NCI-H2107 (cell line): Measurements from ENCODE around the gene THSD7B.
"Not testable (repeated sequence)": the region's sequence is repeated elsewhere in the genome, so short reads cannot be mapped to it uniquely, and the experiment has no call there.

Experiments
- DNase-seq: peaks from one replicate; lab custom pipeline; 2025; lab: John Stamatoyannopoulos, UW

The THSD7B gene, protein sequence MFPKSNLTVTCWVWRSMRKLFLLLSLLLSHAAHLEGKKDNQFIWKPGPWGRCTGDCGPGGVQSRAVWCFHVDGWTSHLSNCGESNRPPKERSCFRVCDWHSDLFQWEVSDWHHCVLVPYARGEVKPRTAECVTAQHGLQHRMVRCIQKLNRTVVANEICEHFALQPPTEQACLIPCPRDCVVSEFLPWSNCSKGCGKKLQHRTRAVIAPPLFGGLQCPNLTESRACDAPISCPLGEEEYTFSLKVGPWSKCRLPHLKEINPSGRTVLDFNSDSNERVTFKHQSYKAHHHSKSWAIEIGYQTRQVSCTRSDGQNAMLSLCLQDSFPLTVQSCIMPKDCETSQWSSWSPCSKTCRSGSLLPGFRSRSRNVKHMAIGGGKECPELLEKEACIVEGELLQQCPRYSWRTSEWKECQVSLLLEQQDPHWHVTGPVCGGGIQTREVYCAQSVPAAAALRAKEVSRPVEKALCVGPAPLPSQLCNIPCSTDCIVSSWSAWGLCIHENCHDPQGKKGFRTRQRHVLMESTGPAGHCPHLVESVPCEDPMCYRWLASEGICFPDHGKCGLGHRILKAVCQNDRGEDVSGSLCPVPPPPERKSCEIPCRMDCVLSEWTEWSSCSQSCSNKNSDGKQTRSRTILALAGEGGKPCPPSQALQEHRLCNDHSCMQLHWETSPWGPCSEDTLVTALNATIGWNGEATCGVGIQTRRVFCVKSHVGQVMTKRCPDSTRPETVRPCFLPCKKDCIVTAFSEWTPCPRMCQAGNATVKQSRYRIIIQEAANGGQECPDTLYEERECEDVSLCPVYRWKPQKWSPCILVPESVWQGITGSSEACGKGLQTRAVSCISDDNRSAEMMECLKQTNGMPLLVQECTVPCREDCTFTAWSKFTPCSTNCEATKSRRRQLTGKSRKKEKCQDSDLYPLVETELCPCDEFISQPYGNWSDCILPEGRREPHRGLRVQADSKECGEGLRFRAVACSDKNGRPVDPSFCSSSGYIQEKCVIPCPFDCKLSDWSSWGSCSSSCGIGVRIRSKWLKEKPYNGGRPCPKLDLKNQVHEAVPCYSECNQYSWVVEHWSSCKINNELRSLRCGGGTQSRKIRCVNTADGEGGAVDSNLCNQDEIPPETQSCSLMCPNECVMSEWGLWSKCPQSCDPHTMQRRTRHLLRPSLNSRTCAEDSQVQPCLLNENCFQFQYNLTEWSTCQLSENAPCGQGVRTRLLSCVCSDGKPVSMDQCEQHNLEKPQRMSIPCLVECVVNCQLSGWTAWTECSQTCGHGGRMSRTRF (N-terminal part only)

DNA sequence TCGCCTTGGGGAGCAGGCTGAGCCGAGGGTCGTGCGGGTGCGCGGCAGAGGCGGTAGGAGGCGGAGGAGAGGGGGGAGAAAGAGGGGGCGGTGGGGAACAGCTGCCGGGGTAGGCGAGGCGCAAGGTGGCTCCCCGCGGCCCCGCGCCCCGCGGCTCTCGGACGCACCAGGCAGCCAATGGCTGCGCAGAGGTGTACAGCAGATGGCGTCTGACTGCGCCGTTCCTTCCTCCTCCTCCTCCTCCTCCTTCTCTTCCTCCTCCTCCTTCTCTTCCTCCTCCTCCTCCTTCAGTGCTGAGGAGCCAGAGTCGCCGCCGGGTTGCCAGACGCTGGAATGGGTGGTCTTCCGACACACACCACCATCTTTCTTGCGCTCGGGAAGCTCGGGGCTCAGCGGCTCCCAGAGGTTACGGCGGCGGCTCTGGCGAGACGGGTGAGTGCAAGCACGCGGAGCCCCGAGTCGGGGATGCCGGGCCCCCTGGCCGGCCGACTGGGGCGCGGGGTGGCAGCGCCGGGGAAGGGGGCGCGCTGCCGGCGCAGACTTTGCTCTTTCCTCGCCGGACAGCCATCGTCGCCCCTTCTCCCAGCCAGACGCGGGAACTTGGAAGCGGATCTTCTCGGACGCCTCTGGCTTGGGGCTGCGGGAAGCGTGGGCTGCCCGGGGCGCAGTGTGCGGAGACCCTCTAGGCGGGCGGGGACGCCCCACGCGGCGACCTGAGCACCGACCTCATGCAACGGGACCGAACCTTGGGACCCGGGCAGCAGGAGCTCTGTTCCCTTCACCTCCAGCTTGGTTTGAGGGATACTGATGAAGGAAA is at the start of gene THSD7B:
Gene THSD7B (plus strand): TSS at position 290 of the 817 bp plus-strand sequence. CDS start 116,634 bp downstream, outside the sequence.
- DNase-seq, result no peak

DNA sequence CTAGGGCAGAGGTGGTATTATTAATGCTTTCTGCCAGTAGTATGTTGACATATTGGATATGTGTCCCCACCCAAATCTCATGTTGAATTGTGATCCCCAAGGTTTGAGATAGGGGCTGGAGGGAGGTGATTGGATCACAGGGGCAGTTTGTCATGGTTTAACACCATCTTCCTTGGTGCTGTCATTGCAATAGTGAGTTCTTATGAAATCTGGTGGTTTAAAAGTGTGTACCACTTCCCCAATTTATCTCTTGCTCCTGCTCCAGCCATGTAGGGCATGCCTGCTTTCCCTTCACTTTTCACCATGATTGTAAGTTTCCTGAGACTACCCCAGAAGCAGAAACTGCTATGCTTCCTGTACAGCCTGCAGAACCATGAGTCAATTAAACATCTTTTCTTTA is 47.1 kb upstream of the THSD7B start:
- DNase-seq, result no peak

DNA sequence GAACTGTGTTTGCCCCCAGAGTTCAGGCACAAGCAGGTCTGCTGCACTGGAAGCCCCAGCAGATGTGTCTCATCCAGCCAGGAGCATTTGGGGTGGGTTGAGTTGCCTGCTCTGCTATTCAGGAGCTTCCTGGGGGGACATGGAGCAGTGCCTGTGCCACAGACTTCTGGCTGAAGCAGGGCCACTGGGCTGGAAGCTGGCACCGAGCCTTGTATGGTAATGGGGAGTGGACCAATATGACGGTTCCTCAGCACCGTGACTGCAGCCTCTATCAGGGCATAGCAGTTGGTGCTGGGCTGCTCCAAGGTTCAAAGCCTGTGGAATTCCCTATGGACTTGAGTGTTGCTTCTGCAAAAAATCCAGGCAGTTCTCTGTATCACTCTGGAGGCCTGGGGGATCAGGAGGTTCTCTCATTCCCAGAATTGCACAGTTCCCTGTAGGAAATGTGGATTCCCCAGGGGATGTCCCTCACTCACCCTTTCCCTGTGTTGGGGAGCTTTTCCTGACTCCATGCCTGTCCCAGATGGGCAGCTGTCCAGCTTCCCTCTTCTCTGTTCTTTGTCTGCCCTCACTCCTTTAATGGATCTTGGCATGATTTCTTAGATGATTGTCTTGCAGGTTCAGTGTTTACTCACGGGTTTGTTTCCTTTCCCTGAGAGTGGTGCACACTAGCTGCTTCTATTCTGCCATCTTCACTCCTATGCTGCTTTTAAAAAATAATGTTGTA is 37.2 kb upstream of the THSD7B start:
- DNase-seq, result no peak

DNA sequence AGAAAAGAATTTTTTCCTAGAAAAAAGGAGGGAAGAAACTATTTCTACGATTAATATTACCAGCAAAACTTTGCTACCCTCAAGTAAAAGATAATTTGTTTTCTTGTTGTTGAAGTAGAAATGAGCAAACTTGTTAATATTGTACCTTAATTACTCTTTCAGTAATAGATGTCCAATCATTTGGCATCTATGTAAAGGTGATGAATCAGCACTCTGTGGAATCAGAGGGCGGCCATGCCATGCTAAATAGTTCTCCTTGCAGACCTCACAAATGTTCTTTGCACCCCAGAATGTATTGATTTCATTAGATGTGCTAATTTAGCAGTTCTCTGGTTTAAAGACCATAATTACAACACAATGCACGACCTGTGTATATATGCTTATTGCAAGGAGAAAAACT is 29.1 kb upstream of the THSD7B start:
- DNase-seq, result no peak

DNA sequence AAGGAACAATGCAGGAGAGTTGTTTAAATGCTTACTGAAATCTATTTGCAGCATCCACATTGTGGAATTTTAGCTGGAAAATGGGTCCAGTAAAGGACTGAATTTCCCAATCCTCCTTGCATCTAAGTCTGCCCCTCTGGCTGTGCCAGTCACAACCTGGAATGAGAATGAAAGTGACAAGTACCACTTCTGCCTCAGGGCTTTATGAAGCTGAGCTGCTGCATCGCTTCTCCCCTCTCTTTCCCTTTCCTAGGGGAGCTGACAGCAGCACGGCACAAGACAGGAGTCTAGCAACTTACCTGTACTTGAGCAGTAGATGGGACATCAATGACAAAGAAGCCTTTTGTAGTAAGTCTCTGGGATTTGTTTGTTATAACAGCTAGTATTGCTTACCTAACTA is 27.3 kb upstream of the THSD7B start:
- DNase-seq, result no peak

DNA sequence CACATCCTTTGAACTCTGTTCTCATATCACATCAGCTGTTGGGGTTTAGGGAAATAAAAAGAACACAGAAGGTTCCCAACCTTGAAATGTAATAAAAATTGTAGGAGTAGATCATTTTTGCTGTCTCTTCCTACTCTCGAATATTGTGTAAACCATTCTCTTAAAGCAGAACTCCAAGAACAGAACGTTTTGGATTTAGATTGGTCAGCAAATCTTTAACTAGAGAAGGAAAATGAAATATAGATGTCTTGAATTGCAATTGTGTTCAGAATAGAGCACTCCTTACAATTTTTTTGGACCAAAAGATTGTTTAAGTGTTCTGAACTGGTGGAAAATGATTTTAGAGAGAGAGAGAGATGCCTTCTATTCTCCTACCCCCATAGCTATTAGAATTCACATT is 23.9 kb upstream of the THSD7B start:
- no peak for DNase-seq

GRCh38 chr2:136750065-136750464 is 15.3 kb upstream of the THSD7B start:
- DNase-seq, result no peak

DNA sequence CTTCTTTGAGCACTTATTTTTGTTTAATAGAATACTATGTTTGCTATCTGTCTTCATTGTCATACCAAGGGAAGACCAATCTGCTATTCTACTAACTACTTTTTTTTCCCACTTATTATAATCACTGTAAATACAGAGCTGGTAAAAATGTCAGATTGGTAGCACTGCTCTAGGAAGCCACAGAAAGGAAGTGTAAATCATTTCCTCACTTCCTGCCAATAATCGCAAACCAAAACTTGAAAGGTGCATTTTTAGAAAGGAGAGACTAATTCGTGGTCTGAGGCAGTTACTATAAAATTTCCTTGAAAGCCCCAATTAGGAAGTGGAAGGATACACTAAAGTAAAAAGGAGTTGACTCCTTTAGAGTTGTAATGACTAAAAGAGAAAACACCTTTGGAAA is 13.9 kb upstream of the THSD7B start:
- DNase-seq, result no peak

DNA sequence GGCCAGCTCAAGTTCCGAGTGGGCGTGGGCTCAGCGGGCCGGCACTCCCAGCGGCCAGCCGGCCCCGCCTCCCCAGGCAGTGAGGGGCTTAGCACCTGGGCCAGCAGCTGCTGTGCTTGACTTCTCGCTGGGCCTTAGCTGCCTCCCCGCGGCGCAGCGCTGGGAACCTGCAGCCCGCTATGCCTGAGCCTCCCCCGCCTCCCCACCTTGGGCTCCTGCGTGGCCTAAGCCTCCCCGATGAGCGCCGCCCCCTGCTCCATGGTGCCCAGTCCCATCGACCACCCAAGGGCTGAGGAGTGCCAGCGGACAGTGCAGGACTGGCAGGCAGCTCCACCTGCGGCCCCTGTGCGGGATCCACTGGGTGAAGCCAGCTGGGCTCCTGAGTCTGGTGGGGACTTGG is 6.8 kb upstream of the THSD7B start:
- not testable (repeated sequence) for DNase-seq

DNA sequence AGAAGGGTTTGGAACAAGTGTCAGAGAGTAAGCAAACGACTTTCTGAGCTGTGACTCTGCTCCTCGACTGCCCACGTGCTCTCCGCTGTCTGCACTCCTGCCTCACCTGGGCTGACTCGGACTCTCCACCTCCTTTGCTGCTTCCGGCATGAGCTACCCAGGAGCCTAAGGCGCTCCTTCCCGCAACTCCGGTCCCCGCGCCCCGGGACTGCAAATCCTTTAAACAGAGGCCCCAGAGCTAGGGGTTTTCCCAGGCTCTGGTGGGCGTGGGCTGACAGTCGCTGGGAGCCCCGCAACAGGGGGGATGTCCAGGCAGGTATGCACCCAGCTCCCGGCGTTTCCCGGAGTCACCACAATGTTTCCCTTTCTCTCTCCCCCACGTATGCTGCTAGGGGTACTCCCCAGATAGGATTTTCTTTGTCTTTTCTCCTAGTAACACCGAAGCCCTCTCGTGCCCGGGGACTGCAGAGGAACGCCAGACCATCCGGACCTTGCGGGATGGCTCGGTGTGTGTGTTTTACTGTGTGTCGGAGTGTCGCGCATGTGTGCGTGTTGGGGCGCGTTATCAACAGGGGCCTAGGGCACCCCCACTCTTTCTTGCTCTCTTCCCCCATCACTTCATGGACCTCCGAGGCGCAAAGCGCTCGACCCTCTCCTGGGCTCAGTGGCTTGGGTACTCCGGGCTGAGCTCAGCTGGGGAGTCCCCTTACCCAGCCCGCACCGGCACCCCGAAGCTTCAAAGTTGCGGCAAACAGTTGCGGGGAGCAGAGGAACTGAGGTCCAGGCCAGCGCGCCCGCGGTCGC is 691 bp upstream of the THSD7B start:
- no peak for DNase-seq

GRCh38 chr2:136766073-136766404 is 694 bp downstream of the THSD7B start:
- DNase-seq, result no peak

GRCh38 chr2:136767030-136767429 is 1.7 kb downstream of the THSD7B start:
- no peak for DNase-seq

GRCh38 chr2:136769871-136770270 is 4.5 kb downstream of the THSD7B start:
- no peak for DNase-seq

- DNase-seq, result no peak
These were observed 5.0 kb downstream of the THSD7B start for GRCh38 chr2:136770384-136770783.

DNA sequence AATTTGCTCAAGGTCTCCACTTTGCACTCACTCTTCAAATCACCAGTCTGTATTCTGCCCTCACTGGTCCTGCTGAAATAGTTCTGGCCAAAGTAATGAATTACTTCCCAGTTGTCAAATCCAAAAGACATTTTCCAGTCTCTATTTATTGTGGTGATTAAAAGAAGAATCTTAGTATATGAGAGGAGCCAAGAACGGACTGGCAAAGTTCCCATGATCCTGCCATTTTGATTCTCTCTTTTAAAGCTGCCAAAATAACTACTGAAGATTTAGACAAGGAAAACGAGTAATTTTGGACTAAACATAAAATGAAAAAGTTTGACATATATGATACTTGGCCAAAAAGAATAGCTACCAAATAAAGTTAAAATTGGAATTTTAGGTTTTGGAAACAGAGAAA is 12.0 kb downstream of the THSD7B start:
- DNase-seq, result no peak

DNA sequence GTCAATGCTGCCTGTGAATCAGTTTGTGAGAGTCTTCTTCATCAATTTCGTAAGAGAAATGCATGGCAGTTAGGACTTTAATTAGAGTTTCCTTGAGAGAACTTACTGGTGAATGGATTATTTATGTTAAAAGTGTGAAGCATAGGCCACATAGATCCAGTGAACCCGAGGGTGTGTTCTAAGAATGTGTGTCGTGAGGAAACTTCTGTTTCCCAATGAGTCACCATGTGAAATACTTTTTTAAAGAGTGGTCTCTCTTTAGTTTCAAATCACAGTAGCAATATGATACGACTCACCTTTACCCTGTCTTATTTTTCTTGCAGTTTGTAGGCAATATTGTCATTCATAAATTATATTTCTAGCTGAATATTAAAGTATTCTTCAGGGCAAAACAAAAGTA is 18.5 kb downstream of the THSD7B start:
- DNase-seq, result no peak

DNA sequence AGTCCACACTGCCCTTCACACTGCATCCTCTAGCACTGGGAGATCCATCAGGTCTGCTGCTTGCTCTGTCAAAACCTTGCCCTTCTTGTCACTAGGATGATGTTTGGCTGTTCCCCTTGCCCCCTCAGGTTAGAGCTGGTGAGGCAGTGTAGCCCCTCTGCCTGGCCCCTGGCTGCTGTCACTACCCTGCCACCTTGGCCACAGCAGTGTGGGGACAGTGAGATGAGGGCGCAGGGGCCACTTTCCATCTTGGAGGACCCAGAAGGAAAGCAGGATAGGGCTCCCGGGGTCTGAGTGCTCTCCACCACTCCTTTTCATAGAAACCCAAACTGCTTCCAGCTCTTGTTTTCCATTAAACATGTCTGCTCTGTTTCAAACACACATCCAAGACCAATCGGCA is 19.9 kb downstream of the THSD7B start:
- no peak for DNase-seq

- DNase-seq, result no peak
These were observed 22.6 kb downstream of the THSD7B start for GRCh38 chr2:136787970-136788369.

DNA sequence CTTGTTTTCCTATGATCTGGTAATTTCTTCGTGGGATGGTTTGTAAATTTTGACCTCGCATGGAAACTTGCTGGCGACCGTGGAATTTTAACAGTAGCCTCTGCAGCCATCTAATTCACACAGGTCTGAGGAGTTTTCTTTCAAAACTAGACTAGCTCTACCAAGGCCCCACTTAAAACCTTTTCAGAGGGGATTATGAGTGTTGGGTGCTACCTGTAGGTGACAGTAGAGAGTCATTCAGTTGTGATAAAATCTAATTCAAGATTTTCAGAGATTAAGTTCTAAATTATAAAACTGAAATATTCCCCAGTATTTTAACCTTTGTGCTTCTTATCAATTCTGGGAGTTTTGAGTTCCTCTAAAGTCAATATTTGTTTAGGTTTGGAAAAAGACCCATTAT is 31.0 kb downstream of the THSD7B start:
- DNase-seq, result no peak

GRCh38 chr2:136798766-136799165 is 33.4 kb downstream of the THSD7B start:
- DNase-seq, result no peak
